Astrocyte of the cerebellum (primary cell): Measurements from ENCODE around the gene NFKBIA.

Experiments
- DNase-seq: peaks from one replicate; pipeline ENCODE4 v3.0.0-alpha.2; 2011; ENCODE audit warnings: low read depth
- H3K4me3 ChIP-seq: 2 replicates; pipeline ENCODE4 v1.5.1; 2011; ENCODE audit warnings: mild to moderate bottlenecking, low read depth, low read length, moderate library complexity
- in situ Hi-C: cut with HindIII; loops from 2 replicates; pipeline ENCODE4 v1.10.0; 2017; ENCODE audit warnings: low sequenced_read_pairs
- TF ChIP-seq, protein P1 (sequence below): IDR thresholded peaks from 2 replicates; pipeline ENCODE4 v1.5.1; 2012; ENCODE audit warnings: low read length, low read depth, moderate library complexity, mild to moderate bottlenecking; ENCODE audit errors: missing control alignments

NFKBIA gene

DNA sequence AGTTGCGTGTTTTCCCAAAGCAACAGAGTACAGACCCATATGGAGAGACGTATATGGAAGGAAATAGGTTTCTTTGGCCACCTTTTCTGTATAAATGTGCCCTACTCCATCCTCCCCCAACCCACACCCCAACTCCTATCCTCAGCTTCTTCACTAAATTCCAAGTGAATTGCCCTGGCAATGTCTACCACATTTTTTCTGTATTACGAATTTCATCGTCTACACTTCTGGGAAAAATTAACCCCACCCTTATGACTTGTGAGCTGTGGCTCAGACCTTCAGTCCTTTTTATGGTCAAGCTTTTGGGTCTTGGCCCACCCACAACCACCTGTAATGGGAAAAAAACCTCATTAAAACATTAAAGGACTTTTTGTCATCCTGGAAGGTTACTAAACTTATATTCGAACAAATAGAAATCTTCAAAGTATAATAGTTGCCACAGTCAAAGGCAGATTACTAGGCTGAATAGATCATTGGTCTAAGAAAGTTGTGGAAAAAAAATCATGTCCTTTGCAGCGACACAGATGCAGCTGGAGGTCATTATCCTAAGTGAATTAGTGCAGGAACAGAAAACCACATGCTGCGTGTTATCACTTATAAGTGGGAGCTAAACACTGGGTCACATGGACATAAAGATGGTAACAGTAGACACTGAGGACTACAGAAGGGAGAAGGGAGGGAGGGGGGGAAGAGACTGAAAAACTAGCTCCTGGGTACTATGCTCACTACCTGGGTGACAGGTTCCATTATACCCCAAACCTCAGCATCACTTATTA lies 15.7 kb upstream of the NFKBIA start:
- no peak for DNase-seq
- no peak overlapping the region for H3K4me3 ChIP-seq
- TF ChIP-seq, protein P1, sequence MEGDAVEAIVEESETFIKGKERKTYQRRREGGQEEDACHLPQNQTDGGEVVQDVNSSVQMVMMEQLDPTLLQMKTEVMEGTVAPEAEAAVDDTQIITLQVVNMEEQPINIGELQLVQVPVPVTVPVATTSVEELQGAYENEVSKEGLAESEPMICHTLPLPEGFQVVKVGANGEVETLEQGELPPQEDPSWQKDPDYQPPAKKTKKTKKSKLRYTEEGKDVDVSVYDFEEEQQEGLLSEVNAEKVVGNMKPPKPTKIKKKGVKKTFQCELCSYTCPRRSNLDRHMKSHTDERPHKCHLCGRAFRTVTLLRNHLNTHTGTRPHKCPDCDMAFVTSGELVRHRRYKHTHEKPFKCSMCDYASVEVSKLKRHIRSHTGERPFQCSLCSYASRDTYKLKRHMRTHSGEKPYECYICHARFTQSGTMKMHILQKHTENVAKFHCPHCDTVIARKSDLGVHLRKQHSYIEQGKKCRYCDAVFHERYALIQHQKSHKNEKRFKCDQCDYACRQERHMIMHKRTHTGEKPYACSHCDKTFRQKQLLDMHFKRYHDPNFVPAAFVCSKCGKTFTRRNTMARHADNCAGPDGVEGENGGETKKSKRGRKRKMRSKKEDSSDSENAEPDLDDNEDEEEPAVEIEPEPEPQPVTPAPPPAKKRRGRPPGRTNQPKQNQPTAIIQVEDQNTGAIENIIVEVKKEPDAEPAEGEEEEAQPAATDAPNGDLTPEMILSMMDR, result no peak
- in situ Hi-C loops, result loop anchor here (25.0 kb wide), 1 partner anchor 183 kb away; no protein-coding TSS in a partner anchor

DNA sequence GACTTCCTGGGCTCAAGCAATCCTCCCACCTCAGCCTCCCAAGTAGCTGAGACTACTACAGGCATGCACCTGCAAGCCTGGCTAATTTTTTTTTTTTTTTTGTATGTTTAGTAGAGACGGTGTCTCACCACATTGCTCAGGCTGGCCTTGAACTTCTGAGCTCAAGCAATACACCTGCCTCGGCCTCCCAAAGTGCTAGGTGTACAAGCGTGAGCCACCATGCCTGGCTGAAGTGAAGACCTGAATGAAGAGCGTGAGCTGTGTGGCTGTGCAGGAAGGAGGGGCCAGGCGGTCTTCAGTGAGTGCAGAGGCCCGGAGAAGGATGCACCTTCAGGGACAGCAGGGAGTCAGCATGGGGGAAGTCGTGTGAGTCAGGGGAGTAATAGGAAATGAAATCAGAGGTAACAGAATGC lies 14.9 kb upstream of the NFKBIA start:
- DNase-seq, result no peak
- no peak overlapping the region for H3K4me3 ChIP-seq
- in situ Hi-C loops, result loop anchor here (25.0 kb wide), 1 partner anchor 182 kb away; no protein-coding TSS in a partner anchor
- TF ChIP-seq, protein P1, result no peak

DNA sequence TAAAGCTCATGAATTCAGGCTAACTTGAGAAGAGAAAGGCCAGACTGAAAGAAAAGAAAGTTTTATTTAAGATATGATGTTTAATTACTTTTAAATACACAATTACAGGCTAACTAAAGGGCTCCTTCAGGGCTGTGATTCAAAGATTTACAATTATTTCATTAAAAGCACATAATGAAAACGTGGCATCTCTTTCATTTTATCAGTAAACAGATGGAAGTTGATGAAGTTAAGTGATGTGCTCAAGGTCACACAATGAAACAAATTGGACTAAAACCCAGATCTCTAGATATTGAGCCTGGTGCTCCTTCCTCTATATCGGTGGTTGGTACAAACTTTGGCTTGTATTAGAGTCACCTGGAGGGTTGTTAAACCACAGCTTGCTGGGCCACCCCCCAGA lies 13.5 kb upstream of the NFKBIA start:
- TF ChIP-seq, protein P1, result no peak

DNA sequence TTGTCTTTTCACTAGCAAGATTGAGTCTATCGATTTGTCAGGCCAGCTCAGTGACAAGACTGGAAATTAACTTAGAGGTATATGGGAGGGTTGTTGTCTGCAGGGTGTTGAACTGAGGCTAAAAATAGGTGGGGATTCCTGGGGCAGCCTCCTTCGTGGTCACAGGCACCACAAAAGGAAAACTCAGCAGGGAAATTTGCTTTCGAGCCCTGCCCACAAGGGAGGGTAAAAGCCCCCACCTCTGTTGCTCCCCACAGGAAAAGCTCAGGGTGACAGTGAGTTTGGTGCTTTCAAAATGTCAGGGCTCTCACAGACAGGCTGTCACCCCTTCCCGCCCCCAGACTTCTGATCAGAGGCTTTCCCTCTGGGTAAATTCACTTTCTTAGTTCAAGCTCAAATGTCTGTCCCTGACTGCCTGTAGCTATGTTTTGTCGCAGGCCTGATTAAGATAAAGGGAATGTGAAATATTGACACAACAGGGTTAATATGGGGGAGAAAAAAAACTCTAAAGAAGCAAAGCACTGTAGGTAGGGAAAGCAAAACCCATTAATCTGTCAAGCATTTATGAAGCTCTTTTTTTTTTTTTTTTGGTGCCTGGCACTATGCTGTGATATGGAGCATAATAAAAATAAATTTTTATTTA lies 11.7 kb upstream of the NFKBIA start:
- no peak overlapping the region for H3K4me3 ChIP-seq
- in situ Hi-C loops, result loop anchor here (25.0 kb wide), 1 partner anchor 179 kb away; no protein-coding TSS in a partner anchor
- DNase-seq, result no peak
- TF ChIP-seq, protein P1, result no peak

More for the DNA sequence above, 13.5 kb upstream of the NFKBIA start:
- no peak overlapping the region for H3K4me3 ChIP-seq
- DNase-seq, result no peak
- in situ Hi-C loops, result loop anchor here (25.0 kb wide), 1 partner anchor 181 kb away; no protein-coding TSS in a partner anchor

DNA sequence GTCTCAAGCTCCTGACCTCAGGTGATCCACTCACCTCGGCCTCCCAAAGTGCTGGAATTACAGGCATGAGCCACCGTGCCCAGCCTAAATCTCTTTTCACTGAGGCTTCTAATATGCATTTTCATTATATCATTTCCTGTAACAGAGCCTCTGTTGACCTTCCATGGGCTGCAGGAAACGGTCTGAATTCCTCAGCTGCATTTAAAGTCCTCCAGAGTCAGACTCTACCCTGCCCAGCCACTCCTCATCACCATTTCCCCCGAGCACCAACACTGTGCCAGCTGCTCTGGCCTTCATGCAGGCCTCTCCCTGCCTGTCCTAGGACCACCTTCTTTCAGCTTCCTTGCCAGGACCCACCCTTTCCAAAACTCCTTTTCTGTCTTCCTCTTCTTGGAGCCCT lies 9.8 kb upstream of the NFKBIA start:
- TF ChIP-seq, protein P1, result no peak
- H3K4me3 ChIP-seq, result no peak overlapping the region
- in situ Hi-C loops, result loop anchor here (25.0 kb wide), 1 partner anchor 177 kb away; no protein-coding TSS in a partner anchor
- DNase-seq, result no peak

DNA sequence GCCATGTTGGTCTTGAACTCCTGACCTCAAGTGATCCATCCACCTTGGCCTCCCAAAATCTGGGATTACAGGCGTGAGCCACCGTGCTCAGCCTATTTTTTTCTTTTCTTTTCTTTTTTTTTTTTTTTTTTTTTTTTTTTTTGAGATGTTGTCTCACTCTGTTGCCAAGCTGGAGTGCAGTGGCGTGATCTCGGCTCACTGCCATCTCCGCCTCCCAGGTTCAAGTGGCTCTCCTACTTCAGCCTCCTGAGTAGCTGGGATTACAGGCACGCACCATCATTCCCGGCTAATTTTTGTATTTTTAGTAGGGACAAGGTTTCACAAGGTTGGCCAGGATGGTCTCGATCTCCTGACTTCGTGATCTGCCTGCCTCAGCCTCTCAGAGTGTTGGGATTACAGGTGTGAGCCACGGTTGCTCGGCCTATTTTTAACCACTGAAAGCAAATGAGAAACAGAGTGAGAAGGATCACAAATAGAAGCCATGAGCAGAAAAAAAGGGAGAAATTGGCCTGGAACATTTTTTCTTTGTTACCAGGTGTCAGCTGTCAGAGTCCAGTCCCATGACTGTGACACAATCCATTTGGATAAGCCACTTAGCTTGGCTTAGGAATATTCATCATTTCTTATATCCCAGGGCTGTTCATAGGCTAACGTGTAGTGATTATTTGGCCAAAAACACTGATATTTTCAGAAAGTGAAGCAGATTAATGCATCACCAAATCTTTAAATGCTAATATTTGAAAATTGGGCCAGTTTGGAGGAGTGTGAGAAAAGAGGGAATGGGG lies 7.9 kb upstream of the NFKBIA start:
- no peak overlapping the region for H3K4me3 ChIP-seq
- DNase-seq, result no peak
- in situ Hi-C loops, result loop anchor here (25.0 kb wide), 1 partner anchor 175 kb away; no protein-coding TSS in a partner anchor
- TF ChIP-seq, protein P1, result no peak
